Ishikawa (cell line): Measurements from ENCODE around the gene HOXB8.

ENCODE experiments used
- CEBPB ChIP-seq: IDR thresholded peaks from 2 replicates; pipeline ENCODE4 v1.6.1; 2012
- CREB1 ChIP-seq: IDR thresholded peaks from 2 replicates; pipeline ENCODE4 v1.6.1; 2012; ENCODE audit warnings: low read depth
- EP300 ChIP-seq: IDR thresholded peaks from 2 replicates; pipeline ENCODE4 v1.6.1; 2012; ENCODE audit warnings: borderline replicate concordance
- MAX ChIP-seq: IDR thresholded peaks from 2 replicates; pipeline ENCODE4 v1.6.1; 2012
- NFIC ChIP-seq: IDR thresholded peaks from 2 replicates; pipeline ENCODE4 v1.6.1; 2012
- RAD21 ChIP-seq: IDR thresholded peaks from 2 replicates; pipeline ENCODE4 v1.6.1; 2012; ENCODE audit warnings: low read depth
- REST ChIP-seq: IDR thresholded peaks from 2 replicates; pipeline ENCODE4 v1.6.1; 2012; ENCODE audit warnings: low read depth, mild to moderate bottlenecking
- TAF1 ChIP-seq: IDR thresholded peaks from 2 replicates; pipeline ENCODE4 v1.6.1; 2012; ENCODE audit warnings: low read depth, mild to moderate bottlenecking
- YY1 ChIP-seq: IDR thresholded peaks from 2 replicates; pipeline ENCODE4 v1.6.1; 2012; ENCODE audit warnings: low read depth

- TF ChIP-seq EP300 (no peak), MAX (no peak), NFIC (no peak), RAD21 (no peak), REST (no peak), YY1 (no peak), TAF1 (no peak), CREB1 (no peak), CEBPB (no peak)
These were observed 25.7 kb upstream of the HOXB8 start for GRCh38 chr17:48640858-48641180.
